GM23338 (cell line): Measurements from ENCODE around the gene NPPC. TPM values are rescaled to one million over a fixed set of nuclear protein-coding genes. Genes with fewer than 3 reads are reported as not detected.

ENCODE experiments used
- ATAC-seq: fragments of 200-7000 bp; cut with Tn5 transposase; 3 replicates; pipeline ENCODE4 v1.9.1; 2020
- DNase-seq: peaks from one replicate; pipeline ENCODE4 v3.0.0-alpha.2; 2015; ENCODE audit warnings: low spot score
- H2AFZ ChIP-seq: fragments of 200-600 bp; sonication (generic); 2 replicates; pipeline ENCODE4 v1.8.0; 2016; ENCODE audit warnings: antibody characterized with exemption, mild to moderate bottlenecking, moderate library complexity
- H3F3A ChIP-seq: fragments of 200-600 bp; sonication (generic); replicated peaks from 2 replicates; pipeline ENCODE4 v1.8.0; 2017; ENCODE audit warnings: antibody characterized with exemption, mixed run types, low read depth
- H3K27ac ChIP-seq: fragments of 200-600 bp; sonication (generic); 2 replicates; pipeline ENCODE4 v1.6.1; 2016; ENCODE audit warnings: low read depth
- H3K27me3 ChIP-seq: fragments of 200-600 bp; sonication (generic); 2 replicates; pipeline ENCODE4 v1.8.0; 2016; ENCODE audit warnings: mild to moderate bottlenecking, mixed run types, moderate library complexity; ENCODE audit not compliant: insufficient read depth
- H3K36me3 ChIP-seq: fragments of 200-600 bp; sonication (generic); 2 replicates; pipeline ENCODE4 v1.8.0; 2016; ENCODE audit warnings: mild to moderate bottlenecking; ENCODE audit not compliant: insufficient read depth
- H3K4me1 ChIP-seq: fragments of 200-600 bp; sonication (generic); 2 replicates; pipeline ENCODE4 v1.8.0; 2016; ENCODE audit warnings: mild to moderate bottlenecking, moderate library complexity; ENCODE audit not compliant: insufficient read depth
- H3K4me2 ChIP-seq: fragments of 200-600 bp; sonication (generic); 2 replicates; pipeline ENCODE4 v1.7.1; 2017; ENCODE audit warnings: mixed run types
- H3K4me3 ChIP-seq: fragments of 200-600 bp; sonication (generic); 2 replicates; pipeline ENCODE4 v1.6.1; 2016; ENCODE audit warnings: mixed run types
- H3K79me2 ChIP-seq: fragments of 200-600 bp; sonication (generic); replicated peaks from 2 replicates; pipeline ENCODE4 v1.8.0; 2017; ENCODE audit warnings: mild to moderate bottlenecking; ENCODE audit not compliant: insufficient read depth
- H3K9me2 ChIP-seq: fragments of 200-600 bp; sonication (generic); 2 replicates; pipeline ENCODE4 v1.8.0; 2017; ENCODE audit not compliant: insufficient read depth
- H4K20me1 ChIP-seq: fragments of 200-600 bp; sonication (generic); replicated peaks from 2 replicates; pipeline ENCODE4 v1.8.0; 2017; ENCODE audit warnings: mild to moderate bottlenecking; ENCODE audit not compliant: insufficient read depth
- H3K27ac Mint-ChIP-seq: 2 replicates; pipeline ENCODE4 v1.8.0; 2020; ENCODE audit warnings: inconsistent platforms, mild to moderate bottlenecking, moderate library complexity, mixed read lengths
- H3K27me3 Mint-ChIP-seq: 3 replicates; pipeline ENCODE4 v1.8.0; 2022; ENCODE audit warnings: low read depth, mild to moderate bottlenecking, moderate library complexity, mixed read lengths, inconsistent platforms; ENCODE audit not compliant: insufficient read depth, poor library complexity
- H3K36me3 Mint-ChIP-seq: 3 replicates; pipeline ENCODE4 v1.8.0; 2021; ENCODE audit warnings: low read depth, mild to moderate bottlenecking, inconsistent platforms, moderate library complexity, mixed read lengths
- H3K4me1 Mint-ChIP-seq: 3 replicates; pipeline ENCODE4 v1.8.0; 2020; ENCODE audit warnings: mild to moderate bottlenecking, inconsistent platforms, mixed read lengths
- H3K4me3 Mint-ChIP-seq: 3 replicates; pipeline ENCODE4 v1.8.0; 2021; ENCODE audit warnings: moderate library complexity, mild to moderate bottlenecking, inconsistent platforms, mixed read lengths
- H3K9me3 Mint-ChIP-seq: 3 replicates; pipeline ENCODE4 v1.8.0; 2020; ENCODE audit warnings: moderate library complexity, mild to moderate bottlenecking, inconsistent platforms, mixed read lengths
- CREB1 ChIP-seq: fragments of 250-450 bp; sonication (Bioruptor Pico); IDR thresholded peaks from 2 replicates; pipeline ENCODE4 v1.5.0; 2020; ENCODE audit warnings: low read depth, mild to moderate bottlenecking, moderate library complexity
- CTCF ChIP-seq, 2 experiments: fragments of 200-600 bp in 1 of 2; sonication (generic) in 1 of 2; conservative IDR thresholded peaks; 2 replicates each; pipeline versions ENCODE4 v1.5.1 to v1.6.1; 2016 to 2017; ENCODE audit warnings: antibody characterized with exemption in 2 of 2, low read depth in 2 of 2, mild to moderate bottlenecking in 2 of 2, moderate library complexity in 1 of 2
- ETS1 ChIP-seq: IDR thresholded peaks from 2 replicates; pipeline ENCODE4 v1.6.1; 2016; ENCODE audit warnings: antibody characterized with exemption
- EZH2 ChIP-seq: fragments of 200-600 bp; sonication (generic); IDR thresholded peaks from one replicate; pipeline ENCODE4 v1.8.0; 2017; ENCODE audit warnings: antibody characterized with exemption, mild to moderate bottlenecking, low read depth; ENCODE audit not compliant: unreplicated experiment
- EZH2phosphoT487 ChIP-seq: fragments of 200-600 bp; sonication (generic); IDR thresholded peaks from one replicate; pipeline ENCODE4 v1.8.1; 2018; ENCODE audit warnings: antibody characterized with exemption; ENCODE audit not compliant: unreplicated experiment
- NANOG ChIP-seq: IDR thresholded peaks from 2 replicates; pipeline ENCODE4 v1.6.1; 2016; ENCODE audit warnings: antibody characterized with exemption, borderline replicate concordance
- POLR2AphosphoS5 ChIP-seq: IDR thresholded peaks from 2 replicates; pipeline ENCODE4 v1.6.1; 2016; ENCODE audit warnings: antibody characterized with exemption, low read depth
- REST ChIP-seq: IDR thresholded peaks from one replicate; pipeline ENCODE4 v1.6.1; 2018; ENCODE audit warnings: antibody characterized with exemption; ENCODE audit not compliant: unreplicated experiment
- STAT1 ChIP-seq: IDR thresholded peaks from one replicate; pipeline ENCODE4 v1.6.1; 2016; ENCODE audit warnings: antibody characterized with exemption; ENCODE audit not compliant: unreplicated experiment
- ZNF114 ChIP-seq: fragments of 250-450 bp; sonication (Bioruptor Pico); IDR thresholded peaks from 2 replicates; pipeline ENCODE4 v1.5.0; 2020; ENCODE audit warnings: mild to moderate bottlenecking, moderate library complexity
- ZNF462 ChIP-seq: fragments of 250-450 bp; sonication (Bioruptor Pico); IDR thresholded peaks from 2 replicates; pipeline ENCODE4 v1.5.0; 2020; ENCODE audit warnings: mild to moderate bottlenecking, moderate library complexity
- polyA plus RNA-seq: library from polyadenylated mRNA; unstranded; fragments of >200 nt; fragmentation: Nextera tagmentation; extraction: Ambion mirVana; gene quantifications from 2 replicates; pipeline ENCODE4 v1.2.1, GENCODE V29; 2016
- total RNA-seq: library from RNA; depleted of rRNA; stranded (reverse); fragments of >200 nt; shearing (Covaris generic); gene quantifications from 2 replicates; pipeline ENCODE4 v1.2.3, GENCODE V29; 2014

NPPC gene
- total and polyA plus RNA-seq, 2 experiments from 2014 or later: 2.2 to 6.3 TPM

- Histone ChIP-seq H3K4me1 (no peaks in the 10 kb centered on the region), H3K4me2 (no peak overlapping the region), H3K36me3 (no peaks in the 10 kb centered on the region), H3K9me2 (no peaks in the 10 kb centered on the region), H3K27ac (no peak overlapping the region), H3K4me3 (no peak overlapping the region), H3F3A (no peaks in the 10 kb centered on the region), H2AFZ (no peak overlapping the region), H3K79me2 (no peaks in the 10 kb centered on the region), H3K27me3 (peaks cover 15% of the 10 kb centered on the region), H4K20me1 (no peaks in the 10 kb centered on the region)
- no peaks in the 10 kb centered on the region for H3K9me3 Mint-ChIP-seq
- H3K27me3 Mint-ChIP-seq: peaks cover 26% of the 10 kb centered on the region
- H3K27ac Mint-ChIP-seq: no peak overlapping the region; the same call in 1 of the 2 replicates
- no peaks in the 10 kb centered on the region for H3K4me1 Mint-ChIP-seq
- no peaks in the 10 kb centered on the region for H3K36me3 Mint-ChIP-seq
- no peak for TF ChIP-seq ZNF114 (CRISPR knock-in tag)
- no peak for TF ChIP-seq EZH2phosphoT487
- TF ChIP-seq ZNF462: no peak
- no peak for TF ChIP-seq POLR2AphosphoS5
- TF ChIP-seq STAT1: no peak
- TF ChIP-seq ETS1: no peak
- TF ChIP-seq EZH2: no peak
- TF ChIP-seq REST: no peak
- no peak for TF ChIP-seq NANOG
- TF ChIP-seq CTCF (conservative IDR thresholded peaks at IDR 0.05; ENCODE audit: low read depth in 2 of 2): no peak
- no peak for TF ChIP-seq CREB1 (CRISPR knock-in tag)
- no peak for DNase-seq
- H3K4me3 Mint-ChIP-seq: no peak overlapping the region
- no peak for ATAC-seq
Observed at GRCh38 chr2:231932711-231932970, 6.4 kb upstream of the NPPC start.
